PC-9 (cell line): ENCODE results near the gene MTMR3. TPM values are rescaled to one million over a fixed set of nuclear protein-coding genes. Genes with fewer than 3 reads are reported as not detected.
"Not testable (repeated sequence)": the region's sequence is repeated elsewhere in the genome, so short reads cannot be mapped to it uniquely, and the experiment has no call there.

ENCODE experiments used
- BruUV-seq: library from RNA; stranded (reverse); fragments of 400-500 nt; replicated peaks from 2 replicates; lab custom pipeline; 2021; lab: Mats Ljungman, UMichigan
- CTCF ChIA-PET: fragments of 300-600 bp; sonication (Branson Sonifier 250); formaldehyde crosslinking; loops from one replicate; lab custom pipeline; 2022; ENCODE audit warnings: antibody characterized with exemption; lab: Charles Lee
- POLR2A ChIA-PET: fragments of 300-600 bp; sonication (Branson Sonifier 250); formaldehyde crosslinking; loops from one replicate; lab custom pipeline; 2022; ENCODE audit warnings: antibody characterized with exemption; ENCODE audit not compliant: unreplicated experiment; lab: Charles Lee
- DNase-seq, 2 experiments: peaks; one replicate each; pipeline versions ENCODE4 v3.0.0 to v3.0.0-alpha.2; 2015 to 2022; ENCODE audit warnings: mixed read lengths in 1 of 2
- H2AFZ ChIP-seq: fragments of 200-600 bp; sonication (generic); 2 replicates; pipeline ENCODE4 v1.8.1; 2017; ENCODE audit warnings: antibody characterized with exemption
- H3F3A ChIP-seq: fragments of 200-600 bp; sonication (generic); 2 replicates; pipeline ENCODE4 v1.8.1; 2017; ENCODE audit warnings: antibody characterized with exemption, mild to moderate bottlenecking, low read depth; ENCODE audit not compliant: insufficient read depth
- H3K27ac ChIP-seq: fragments of 200-600 bp; sonication (generic); 2 replicates; pipeline ENCODE4 v1.6.1; 2016; ENCODE audit warnings: mixed run types
- H3K27me3 ChIP-seq: fragments of 200-600 bp; sonication (generic); 2 replicates; pipeline ENCODE4 v1.6.1; 2016; ENCODE audit warnings: low read depth, mixed run types; ENCODE audit not compliant: insufficient read depth
- H3K36me3 ChIP-seq: fragments of 200-600 bp; sonication (generic); 2 replicates; pipeline ENCODE4 v1.6.1; 2016; ENCODE audit warnings: low read depth, mixed run types
- H3K4me1 ChIP-seq: fragments of 200-600 bp; sonication (generic); replicated peaks from 2 replicates; pipeline ENCODE4 v1.6.1; 2016; ENCODE audit warnings: mixed run types; ENCODE audit not compliant: insufficient read depth
- H3K4me2 ChIP-seq: fragments of 200-600 bp; sonication (generic); 2 replicates; pipeline ENCODE4 v1.6.1; 2017; ENCODE audit warnings: mixed run types
- H3K4me3 ChIP-seq: fragments of 200-600 bp; sonication (generic); 2 replicates; pipeline ENCODE4 v1.6.1; 2016; ENCODE audit warnings: mixed run types
- H3K79me2 ChIP-seq: fragments of 200-600 bp; sonication (generic); 2 replicates; pipeline ENCODE4 v1.6.1; 2017; ENCODE audit warnings: low read depth, mixed run types
- H3K9me2 ChIP-seq: fragments of 200-600 bp; sonication (generic); 2 replicates; pipeline ENCODE4 v1.8.1; 2017; ENCODE audit warnings: mild to moderate bottlenecking; ENCODE audit not compliant: insufficient read depth
- H3K9me3 ChIP-seq: fragments of 200-600 bp; sonication (generic); 2 replicates; pipeline ENCODE4 v1.8.1; 2016; ENCODE audit warnings: low read depth; ENCODE audit not compliant: insufficient read depth
- H4K20me1 ChIP-seq: fragments of 200-600 bp; sonication (generic); 2 replicates; pipeline ENCODE4 v1.8.1; 2017; ENCODE audit not compliant: insufficient read depth
- EZH2 ChIP-seq: fragments of 200-600 bp; sonication (generic); IDR thresholded peaks from 2 replicates; pipeline ENCODE4 v1.8.0; 2017; ENCODE audit warnings: antibody characterized with exemption, low read depth
- intact Hi-C: fragments of 100-400 bp; cut with micrococcal nuclease; formaldehyde crosslinking; loops from one replicate; pipeline ENCODE4 v1.10.0; 2022; ENCODE audit not compliant: unreplicated experiment
- total RNA-seq: library from RNA; stranded (reverse); gene quantifications from 2 replicates; pipeline ENCODE4 v1.2.3, GENCODE V29; 2021
- TF ChIP-seq, protein P1 (sequence below): fragments of 200-600 bp; sonication (generic); conservative IDR thresholded peaks from 2 replicates; pipeline ENCODE4 v1.6.1; 2017; ENCODE audit warnings: mixed run types, antibody characterized with exemption, mild to moderate bottlenecking, moderate library complexity

Gene MTMR3
- total RNA-seq, 1 experiment from 2014 or later = 28.1 TPM

DNA sequence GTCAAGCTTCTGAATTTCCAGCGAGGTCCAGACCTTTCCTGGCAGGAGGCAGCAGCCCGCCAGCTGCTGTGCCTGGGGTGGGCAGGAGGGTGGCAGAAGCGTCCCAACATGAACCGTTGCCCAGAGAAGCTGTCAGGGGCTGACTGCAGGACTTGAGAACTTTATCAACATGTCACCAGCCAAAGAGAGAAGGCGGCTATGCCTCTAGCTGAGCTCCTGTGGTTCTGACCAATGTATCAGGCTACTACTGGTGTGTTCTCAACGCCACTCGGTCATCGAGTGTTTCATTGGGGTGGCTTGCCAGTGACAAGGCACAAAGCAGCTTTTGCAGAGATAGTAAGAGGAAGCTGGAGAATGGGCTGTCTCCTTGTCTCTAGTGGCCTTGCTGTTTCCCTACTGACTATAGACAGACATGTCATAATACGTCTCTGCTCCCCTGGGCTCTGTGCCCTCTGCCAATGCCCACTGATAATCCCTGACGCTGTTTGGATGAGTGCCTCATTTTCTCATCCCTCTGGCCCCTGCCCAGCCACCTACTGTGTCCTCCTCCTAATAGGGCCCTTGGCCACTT is 27.3 kb upstream of the MTMR3 start:
- H3K4me2 ChIP-seq = no peak overlapping the region
- H3K79me2 ChIP-seq = no peaks in the 10 kb centered on the region
- H3K27me3 ChIP-seq = no peaks in the 10 kb centered on the region
- no peaks in the 10 kb centered on the region; the same call in 1 of the 2 replicates for H3F3A ChIP-seq
- H3K4me3 ChIP-seq = no peak overlapping the region
- no TSS peak for BruUV-seq
- H3K9me2 ChIP-seq = no peaks in the 10 kb centered on the region
- no peak for TF ChIP-seq EZH2
- TF ChIP-seq, protein P1, sequence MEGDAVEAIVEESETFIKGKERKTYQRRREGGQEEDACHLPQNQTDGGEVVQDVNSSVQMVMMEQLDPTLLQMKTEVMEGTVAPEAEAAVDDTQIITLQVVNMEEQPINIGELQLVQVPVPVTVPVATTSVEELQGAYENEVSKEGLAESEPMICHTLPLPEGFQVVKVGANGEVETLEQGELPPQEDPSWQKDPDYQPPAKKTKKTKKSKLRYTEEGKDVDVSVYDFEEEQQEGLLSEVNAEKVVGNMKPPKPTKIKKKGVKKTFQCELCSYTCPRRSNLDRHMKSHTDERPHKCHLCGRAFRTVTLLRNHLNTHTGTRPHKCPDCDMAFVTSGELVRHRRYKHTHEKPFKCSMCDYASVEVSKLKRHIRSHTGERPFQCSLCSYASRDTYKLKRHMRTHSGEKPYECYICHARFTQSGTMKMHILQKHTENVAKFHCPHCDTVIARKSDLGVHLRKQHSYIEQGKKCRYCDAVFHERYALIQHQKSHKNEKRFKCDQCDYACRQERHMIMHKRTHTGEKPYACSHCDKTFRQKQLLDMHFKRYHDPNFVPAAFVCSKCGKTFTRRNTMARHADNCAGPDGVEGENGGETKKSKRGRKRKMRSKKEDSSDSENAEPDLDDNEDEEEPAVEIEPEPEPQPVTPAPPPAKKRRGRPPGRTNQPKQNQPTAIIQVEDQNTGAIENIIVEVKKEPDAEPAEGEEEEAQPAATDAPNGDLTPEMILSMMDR = no peak
- no peaks in the 10 kb centered on the region for H4K20me1 ChIP-seq
- no peaks in the 10 kb centered on the region for H3K9me3 ChIP-seq
- H3K4me1 ChIP-seq = no peaks in the 10 kb centered on the region
- ChIA-PET CTCF (interaction anchor here (0.5 kb wide), 1 partner anchor 218 kb away, joined by 3 read pairs; no protein-coding TSS in a partner anchor), POLR2A (no interaction called here)
- no peak overlapping the region for H3K27ac ChIP-seq
- DNase-seq = no peak
- intact Hi-C loops = no loop called here
- no peak overlapping the region for H2AFZ ChIP-seq
- no peaks in the 10 kb centered on the region for H3K36me3 ChIP-seq

DNA sequence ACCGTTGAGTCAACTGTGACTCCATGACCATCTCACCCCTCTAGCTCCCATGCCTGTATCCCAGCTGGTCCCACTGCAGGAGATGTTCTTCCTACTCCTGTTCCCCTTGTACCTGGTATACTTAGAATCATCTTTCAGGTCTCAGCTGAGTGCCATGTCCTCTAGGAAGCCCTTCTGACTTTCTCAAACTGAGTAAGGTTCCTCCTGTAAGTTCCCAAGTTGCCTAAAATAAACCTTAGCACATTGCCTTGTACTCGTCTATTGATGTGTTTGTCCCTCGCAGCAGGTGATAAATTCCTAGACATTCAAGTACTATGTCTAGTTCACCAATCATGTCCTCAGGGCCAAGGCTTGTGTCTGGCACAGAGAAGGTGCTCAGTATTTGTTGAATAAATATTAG is 26.5 kb upstream of the MTMR3 start:
- Histone ChIP-seq H3K4me2 (no peak overlapping the region), H3K4me1 (no peaks in the 10 kb centered on the region), H3K4me3 (no peak overlapping the region), H4K20me1 (no peaks in the 10 kb centered on the region), H3K27ac (no peak overlapping the region), H3K9me3 (no peaks in the 10 kb centered on the region), H3K79me2 (no peaks in the 10 kb centered on the region), H3F3A (peaks cover 3% of the 10 kb centered on the region; the same call in 1 of the 2 replicates), H2AFZ (no peak overlapping the region), H3K9me2 (no peaks in the 10 kb centered on the region), H3K36me3 (no peaks in the 10 kb centered on the region), H3K27me3 (no peaks in the 10 kb centered on the region)
- no peak for TF ChIP-seq EZH2
- TF ChIP-seq, protein P1 = no peak
- no TSS peak for BruUV-seq
- intact Hi-C loops = no loop called here
- ChIA-PET CTCF (no interaction called here), POLR2A (no interaction called here)
- no peak for DNase-seq

DNA sequence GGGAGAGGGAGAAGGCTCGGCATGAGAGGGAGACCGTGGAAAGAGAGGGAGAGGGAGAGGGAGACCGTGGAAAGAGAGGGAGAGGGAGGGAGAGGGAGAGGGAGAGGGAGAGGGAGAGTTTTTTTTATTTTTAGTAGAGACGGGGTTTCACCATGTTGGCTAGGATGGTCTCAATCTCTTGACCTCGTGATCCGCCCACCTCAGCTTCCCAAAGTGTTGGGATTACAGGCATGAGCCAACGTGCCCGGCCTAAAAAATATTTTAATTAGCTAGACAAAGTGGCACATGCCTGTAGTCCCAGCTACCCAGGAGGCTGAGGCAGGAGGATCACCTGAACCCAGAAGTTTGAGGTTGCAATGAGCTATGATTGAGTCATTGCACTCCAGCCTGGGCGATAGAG is 23.9 kb upstream of the MTMR3 start:
- H3K79me2 ChIP-seq, H3K27ac ChIP-seq, H3K4me2 ChIP-seq, CTCF ChIA-PET, intact Hi-C loops, H3K27me3 ChIP-seq, DNase-seq, H4K20me1 ChIP-seq, H2AFZ ChIP-seq, POLR2A ChIA-PET, H3K9me2 ChIP-seq, BruUV-seq, H3K4me3 ChIP-seq, H3K4me1 ChIP-seq, H3F3A ChIP-seq, H3K9me3 ChIP-seq, H3K36me3 ChIP-seq: not testable (repeated sequence)
